COLO668 (cell line): ENCODE data around the gene SCYGR8.
A peak's percentile ranks its signal among the peaks of the same experiment; 100 is the strongest.

Experiments
- DNase-seq: peaks from one replicate; lab custom pipeline; 2025; ENCODE audit not compliant: unreplicated experiment; lab: John Stamatoyannopoulos, UW

The SCYGR8 gene

DNA sequence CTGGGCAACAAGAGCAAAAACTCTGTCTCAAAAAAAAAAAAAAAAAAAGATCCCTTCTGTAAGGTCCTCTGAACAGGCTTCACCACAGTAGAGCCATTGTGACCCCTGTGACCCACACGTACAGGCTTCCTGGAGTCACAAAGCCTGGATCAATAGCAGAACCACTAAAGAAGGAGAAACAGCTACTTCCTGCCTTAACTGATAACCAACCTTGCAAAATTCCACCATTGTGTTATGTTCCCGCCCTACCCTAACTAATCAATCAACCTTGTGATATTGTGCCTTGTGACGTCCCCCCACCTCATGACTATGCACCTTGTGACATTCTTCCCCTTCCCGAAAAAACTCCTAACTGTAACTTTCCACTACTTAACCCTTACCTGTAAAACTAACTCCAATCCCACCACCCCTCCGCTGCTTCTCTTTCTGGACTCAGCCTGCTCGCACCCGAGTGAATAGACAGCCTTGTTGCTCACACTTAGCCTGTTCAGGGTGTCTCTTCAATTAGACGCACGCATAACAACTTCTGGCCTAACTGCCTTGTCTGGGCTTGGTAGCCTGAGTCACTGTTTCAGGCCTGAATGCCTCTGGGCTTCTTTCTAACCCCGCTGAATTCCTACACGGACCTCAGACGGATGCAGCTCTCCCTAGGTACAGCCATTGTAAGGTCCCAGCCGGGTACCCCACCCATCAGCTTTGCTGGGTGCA, 13.9 kb downstream of the SCYGR8 start:
- no peak for DNase-seq

DNA sequence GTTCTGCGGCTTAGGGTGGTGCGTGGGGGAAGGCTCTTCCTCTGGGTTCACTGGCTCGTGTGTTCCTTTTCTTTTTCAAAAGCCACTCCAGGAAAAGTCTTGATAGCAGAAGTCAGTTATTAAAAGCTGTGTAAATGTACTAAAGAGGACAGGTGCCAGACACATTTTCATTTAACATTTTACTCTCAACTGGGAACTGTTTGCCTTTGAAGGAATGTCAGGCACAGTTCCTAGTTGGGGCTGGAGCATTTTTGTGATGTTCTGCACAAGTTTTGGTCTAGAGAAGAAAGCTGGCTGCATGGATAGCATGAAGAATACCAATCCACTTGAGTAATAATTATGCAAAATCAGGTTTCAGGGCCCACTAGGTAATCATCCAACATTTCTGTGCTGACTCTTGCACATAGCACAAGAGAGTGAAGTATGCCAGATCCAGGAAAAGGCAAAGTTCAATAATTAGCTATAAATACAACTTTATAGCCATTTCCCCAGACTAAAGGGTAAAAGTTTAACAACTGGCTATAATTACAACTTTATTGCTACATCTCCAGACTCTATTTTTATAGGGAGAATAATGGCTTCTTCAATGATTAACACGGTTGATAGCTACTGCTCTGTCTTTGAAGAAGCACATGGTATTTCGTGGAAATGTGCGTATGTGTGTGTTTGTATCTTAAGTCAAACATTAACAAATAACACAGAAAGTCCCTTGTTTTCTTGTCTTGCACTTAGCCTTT, 16.2 kb downstream of the SCYGR8 start:
- no peak for DNase-seq

DNA sequence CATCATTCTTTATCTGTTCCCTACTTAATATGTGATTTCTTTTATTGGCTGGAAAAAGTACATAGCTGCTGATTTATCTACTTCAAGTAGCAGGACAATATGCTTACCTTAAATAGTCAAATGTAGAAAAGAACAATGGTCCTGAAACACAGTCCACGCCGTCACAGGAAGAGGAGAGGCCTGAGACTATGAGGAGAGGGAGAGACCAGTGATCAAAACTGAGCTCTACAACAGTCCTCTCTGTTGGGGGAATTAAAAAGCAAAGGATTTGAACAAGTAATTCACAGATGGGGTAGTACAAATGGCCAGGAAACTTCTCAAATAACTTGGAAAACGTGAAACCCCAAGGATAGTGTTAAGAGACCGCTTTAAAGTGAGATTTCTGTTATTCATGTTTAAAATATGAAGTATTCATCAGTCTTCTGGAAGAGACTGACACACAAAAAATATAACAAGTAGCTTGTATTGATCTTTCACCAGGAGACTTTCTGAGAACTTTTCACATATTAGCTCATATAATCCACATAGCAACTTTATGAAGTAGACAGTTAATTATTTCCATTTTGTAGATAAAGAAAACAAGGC, 20.2 kb downstream of the SCYGR8 start:
- DNase-seq = no peak

DNA sequence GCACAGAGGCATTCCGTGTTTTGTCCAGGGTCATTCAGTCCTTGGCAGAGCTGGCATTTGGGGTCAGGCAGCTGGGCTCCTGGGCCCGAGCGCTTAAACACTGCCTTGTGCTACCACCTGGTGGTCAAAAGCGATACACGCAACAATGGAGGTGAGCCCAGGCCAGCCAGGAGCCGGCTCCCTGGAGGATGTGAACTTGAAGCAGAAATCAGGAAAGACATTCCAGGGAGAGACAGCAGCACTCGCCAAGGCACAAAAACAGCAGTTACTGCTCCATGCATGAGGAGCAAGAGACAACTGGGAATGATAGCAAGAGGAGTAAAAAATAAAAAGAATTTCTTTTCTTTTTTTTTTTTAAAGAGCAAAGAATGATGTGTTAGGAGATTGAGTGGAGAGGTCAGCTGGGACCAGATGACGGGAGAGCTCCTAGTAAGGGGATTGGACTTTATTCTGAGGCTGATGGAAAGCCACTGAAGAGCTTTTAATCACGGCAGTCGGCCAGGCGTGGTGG, 20.7 kb downstream of the SCYGR8 start:
- peak; percentile 72 for DNase-seq

DNA sequence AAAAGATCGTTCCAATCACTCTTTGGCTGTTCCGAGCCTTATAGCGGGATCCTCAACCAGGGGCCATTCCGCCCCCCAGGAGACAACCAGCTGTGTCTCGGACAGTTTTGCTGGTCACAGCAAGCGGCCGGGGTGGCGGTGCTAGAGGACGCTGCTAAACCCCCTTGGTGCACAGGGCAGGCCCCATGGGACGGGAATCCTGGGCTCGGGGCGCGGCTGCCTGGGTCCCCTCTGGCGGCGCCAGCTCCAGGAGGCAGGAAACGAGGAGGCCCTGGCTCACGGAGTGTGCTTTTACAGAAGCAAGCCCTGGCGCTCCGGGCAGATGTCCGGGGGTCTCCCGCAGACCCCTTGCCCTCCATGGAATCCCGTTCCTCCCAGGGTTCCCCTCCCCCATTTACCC, 22.1 kb downstream of the SCYGR8 start:
- no peak for DNase-seq

DNA sequence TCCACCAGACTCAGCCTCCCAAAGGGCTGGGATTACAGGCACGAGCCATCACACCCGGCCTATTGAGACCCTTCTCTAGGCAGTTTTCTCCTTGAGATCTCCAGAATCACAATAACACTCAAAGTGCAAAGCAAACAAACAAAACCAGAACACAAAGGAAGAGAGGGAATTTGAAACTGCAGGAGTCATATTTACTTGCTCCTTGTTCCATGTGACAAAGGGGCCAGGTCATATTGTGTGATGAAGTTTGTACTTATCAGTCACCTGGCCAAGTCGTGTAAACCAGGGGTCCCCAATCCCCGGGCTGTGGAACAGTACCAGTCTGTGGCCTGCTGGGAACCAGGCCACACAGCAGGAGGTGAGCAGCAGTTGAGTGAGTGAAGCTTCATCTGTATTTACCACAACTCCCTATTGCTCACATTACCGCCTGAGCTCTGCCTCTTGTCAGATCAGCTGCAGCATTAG, 26.5 kb downstream of the SCYGR8 start:
- peak; percentile 74 for DNase-seq

DNA sequence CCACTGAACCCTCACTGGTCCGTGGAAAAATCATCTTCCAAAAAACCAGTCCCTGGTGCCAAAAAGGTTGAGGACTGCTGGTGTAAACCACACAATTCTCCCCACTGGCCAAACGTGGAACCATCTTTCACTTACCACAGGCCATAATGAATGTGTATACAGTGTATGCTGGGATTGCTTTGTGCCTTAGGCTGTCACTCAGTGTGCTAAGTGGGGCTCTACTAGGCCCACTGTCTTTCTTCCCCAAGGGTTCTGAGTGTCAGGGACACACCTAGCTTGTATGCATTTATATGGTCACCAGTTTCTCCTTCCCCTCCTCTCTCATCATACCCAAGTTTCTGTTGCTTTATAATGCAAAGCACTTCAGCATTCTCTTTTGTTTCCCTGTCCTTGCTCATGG, 27.2 kb downstream of the SCYGR8 start:
- peak; percentile 7 for DNase-seq

DNA sequence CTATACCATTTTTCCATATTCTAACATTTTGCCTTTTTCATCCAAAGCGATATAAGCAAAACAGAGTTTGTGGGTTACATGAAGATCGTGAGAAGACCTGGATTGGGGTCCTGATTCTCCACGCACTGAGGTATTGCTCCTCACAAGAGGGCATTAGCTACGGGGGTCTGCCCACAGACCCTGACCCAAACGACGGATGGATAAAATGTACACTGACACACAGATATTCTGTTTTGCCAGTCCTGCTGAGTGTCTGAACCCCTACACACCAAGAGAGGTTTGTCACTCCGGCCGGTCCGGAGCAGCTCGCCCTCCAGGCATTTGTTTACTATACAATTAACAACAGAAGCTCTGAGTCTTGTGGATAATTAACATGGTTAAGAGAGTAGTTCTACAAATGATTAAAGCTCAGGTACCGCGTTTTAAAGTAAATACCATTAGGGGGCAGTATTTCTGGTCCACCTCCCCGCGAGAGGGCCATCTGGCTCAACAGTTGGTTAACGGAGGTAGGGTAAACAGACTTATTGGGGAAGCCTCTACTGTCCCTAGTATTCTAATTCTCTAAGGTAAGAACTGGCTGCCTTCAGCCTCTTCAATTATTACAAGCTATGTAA, 28.4 kb downstream of the SCYGR8 start:
- DNase-seq = no peak

DNA sequence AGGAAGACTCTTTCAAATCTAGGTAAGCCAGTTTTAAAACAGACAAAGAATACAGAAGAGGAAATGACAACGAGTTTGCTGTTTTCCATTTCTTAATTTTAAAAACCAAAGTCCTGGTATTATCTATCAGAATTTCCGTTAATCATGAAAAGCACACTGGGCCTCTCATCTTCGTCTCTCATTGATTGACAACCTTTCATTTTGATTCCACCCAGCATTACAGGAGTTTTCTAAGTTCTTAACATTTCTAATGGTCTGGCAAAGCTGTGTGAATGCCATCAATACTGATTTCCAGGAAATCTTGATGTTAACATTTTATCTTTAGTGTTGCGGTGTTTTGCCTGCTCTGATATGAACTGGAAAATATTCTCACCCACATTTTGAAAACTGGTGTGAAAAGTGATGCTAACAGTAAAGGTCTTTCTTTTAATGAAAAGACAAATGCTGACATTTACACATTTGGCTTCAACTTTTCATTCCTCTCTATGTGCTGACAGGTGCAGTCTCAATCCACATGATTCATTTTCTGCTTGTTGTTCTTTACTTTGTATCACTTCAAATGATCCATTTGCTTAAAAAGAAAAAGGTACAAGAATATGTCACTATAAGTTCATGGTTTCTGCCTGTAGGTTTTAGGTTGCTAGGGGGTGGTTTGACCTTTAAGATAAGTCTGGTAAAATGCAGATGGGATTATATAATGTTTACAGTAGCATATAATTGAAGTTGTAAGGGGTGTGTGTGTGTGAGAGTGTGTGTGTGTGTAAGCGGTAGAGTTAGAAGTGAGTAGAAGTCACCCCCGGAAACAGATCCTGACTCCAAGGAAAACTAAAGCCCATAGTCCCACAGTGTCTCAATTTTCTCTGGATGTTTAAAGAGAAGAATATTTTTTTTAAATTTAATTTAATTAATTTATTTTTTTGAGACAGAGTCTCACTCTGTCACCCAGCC, 29.5 kb downstream of the SCYGR8 start:
- DNase-seq = no peak

DNA sequence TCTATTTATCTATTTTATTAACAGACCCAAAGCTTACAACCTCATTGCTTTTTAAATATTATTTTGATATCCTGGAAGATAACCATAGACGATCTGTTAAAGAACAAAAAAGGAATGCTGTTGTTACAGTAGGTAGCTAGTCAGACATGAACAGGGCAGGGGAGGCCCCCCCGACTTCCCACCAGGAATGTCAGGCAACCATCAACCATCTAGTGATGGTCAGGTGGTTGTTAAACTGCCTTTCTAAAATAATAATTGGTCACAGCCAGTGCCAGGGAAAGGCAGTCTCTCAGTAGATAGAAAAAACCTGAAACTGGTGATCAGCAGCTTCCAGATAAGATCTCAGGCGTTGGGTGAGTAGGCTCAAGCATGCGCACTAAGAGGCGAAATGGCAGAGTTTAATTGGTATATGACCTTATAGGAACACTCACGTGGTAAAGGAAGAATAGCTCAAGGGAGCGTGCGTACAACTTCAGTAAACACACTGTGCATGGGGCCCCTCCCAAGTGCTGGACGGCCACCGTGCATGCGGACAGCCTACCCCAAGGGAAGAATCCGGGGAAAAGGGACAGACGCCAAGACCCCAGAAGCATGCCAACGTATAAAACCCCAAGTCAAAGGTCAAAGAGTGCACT, 35.4 kb downstream of the SCYGR8 start:
- DNase-seq = no peak

DNA sequence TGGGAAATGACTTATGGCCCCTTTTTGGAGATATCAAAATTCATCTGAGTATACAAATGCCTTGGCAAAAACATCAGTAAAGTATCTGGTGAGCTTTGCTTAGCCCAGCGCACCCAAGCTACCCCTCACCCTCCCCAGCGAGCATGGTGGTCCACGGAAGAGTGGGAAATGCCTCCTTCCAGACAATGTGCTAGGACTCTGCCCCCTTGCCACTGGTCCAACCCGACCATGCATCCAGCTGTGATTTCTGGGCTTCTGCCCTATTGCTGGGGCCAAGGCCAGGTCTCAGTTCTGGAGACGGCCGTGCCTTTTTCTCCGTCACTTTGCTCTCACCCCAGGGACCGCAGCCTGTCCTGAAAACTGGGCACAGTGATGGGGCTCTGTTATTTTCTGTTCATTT, 36.1 kb downstream of the SCYGR8 start:
- DNase-seq = no peak

DNA sequence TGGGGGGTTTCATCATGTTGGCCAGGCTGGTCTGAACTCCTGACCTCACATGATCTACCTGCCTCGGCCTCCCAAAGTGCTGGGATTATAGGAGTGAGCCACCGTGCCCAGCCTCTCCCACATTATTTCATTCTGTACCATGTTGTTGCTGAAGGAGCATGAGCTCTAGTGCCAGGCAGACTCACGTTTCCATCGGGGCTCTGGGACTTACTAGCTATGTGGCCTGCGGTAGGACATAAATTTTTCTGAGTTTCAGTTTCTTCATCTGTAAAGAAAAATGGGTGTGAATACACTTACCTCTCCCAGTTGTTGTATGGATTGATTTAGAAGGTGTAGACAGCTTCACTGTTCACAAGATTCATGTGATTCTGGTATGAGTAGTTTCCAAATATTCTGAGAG, 37.1 kb downstream of the SCYGR8 start:
- DNase-seq = no peak

DNA sequence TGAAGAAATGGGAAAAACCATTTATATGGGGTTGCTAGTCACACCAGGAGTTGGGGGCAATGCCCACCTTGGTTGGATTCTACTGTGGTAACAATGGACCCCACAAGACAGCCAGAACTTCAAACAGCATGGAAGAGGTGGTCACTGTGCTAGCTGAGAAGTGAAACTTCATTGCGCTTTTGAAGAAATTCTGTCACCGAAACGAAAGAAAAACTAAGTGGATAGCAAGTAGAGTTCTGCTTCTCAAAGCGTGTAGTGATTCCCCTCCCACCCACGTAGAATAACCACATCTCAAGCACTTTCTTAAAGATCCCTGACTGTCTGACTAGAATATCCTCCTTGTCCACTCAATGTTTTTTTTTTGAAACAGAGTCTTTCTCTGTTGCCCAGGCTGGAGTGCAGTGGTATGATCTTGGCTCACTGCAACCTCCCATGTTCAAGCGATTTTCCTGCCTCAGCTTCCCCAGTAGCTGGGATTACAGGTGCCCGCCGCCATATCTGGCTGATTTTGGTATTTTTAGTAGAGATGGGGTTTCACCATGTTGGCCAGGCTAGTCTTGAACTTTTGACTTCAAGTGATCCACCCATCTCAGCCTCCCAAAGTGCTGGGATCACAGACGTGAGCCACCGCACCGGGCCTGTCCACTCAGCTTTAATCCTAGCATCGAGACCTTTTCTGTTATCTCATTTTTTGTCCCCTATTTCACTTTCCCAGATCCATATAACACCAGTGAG, 37.9 kb downstream of the SCYGR8 start:
- DNase-seq = no peak

DNA sequence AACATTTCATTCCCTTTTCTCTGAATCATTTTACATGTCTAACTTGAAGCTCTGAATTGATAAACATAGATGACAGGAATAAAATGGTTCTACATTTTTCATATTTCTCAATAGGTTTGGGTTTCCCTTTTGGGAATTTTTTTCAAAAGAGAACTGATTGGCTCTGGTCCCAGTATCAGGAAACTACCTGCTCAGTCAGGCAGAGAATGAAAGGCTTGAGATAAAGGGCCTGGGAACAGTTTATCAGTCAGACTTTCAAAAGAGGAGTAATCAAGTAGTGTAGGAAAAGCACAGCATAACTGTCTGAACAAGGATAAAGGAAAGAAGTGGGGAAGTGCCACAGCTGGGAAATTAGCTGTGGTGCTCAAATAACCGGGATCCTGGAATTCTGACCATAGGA, 39.6 kb downstream of the SCYGR8 start:
- DNase-seq = no peak

DNA sequence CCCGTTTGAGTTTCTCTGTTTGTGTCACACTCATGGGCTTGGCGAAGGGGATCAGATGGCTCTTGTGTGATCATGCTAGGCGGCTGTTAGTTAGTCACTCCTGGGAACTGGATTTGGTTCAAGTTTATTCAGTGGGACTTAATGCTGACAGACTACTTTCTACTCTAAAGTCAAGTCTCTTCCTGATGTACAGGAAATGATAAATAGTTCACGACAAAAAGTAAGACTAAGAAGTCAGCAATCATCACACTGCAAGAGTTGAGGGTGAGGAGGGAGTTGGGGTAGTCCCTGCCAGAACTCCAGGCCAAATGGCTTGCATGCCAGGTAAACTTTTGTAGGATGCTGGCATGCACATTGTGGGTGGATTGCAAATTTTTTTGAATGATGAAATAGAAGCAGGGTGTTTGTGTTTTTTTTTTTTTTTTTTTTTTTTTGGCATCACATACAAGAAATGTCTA, 42.9 kb downstream of the SCYGR8 start:
- DNase-seq = no peak

DNA sequence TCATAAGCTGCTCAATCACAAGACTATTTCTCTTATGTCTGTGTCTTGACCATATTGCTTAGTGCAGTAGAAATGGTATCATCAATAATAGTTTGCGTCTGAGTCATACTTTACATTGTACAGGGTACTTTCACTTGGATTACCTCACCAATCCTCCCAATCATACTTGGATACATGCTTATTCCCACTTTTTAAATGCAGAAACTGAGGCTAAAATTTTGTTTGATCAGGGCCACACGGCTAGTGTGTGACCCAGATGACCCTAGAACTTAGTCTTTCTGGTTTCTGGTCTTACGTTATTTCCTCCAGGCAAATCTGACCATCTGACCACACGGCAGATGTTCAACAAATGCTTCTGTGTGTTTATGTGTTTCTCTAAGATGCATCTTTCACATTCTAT, 44.1 kb downstream of the SCYGR8 start:
- no peak for DNase-seq

DNA sequence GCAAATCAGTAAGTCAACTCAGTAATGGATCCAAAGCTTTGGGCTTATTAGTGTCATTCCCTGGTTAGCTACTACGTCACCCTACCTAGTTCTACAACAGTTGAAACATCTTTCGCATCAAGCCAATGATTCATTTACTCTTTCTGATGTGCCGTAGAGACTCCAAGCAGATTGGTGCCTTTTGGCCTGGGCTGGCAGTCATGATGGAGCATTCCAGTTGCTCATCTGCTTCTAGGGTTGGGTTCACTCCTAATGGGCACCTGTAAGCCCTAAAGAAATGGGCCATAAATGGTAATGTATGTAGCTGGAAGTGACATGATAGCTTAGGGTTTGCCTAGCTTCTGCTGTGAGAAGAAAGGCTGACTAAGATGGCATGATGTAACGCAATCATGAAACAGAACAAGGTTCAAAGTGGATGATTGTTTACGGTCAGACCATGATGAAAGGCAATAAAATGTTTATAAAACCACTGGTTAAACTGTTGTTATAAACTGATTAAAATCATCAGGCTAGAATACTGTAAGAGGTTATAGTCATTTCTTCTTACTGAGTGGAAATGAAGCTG, 47.5 kb downstream of the SCYGR8 start:
- DNase-seq = no peak
